HG03469 (cell line): ENCODE data around the gene DNAJB8.

Experiments used
- ATAC-seq: cut with Tn5 transposase; IDR thresholded peaks from one replicate; pipeline ENCODE4 v1.9.1; 2021; ENCODE audit warnings: mild to moderate bottlenecking, moderate library complexity, moderate number of reproducible peaks; ENCODE audit not compliant: unreplicated experiment

The DNAJB8 gene

GRCh38 chr3:128448491-128448890, 18.2 kb downstream of the DNAJB8 start:
- no peak for ATAC-seq

GRCh38 chr3:128447561-128448013, 19.1 kb downstream of the DNAJB8 start:
- ATAC-seq, result no peak

GRCh38 chr3:128446821-128447220, 19.9 kb downstream of the DNAJB8 start:
- ATAC-seq, result no peak

- no peak for ATAC-seq
Observed at GRCh38 chr3:128445357-128445756, 21.3 kb downstream of the DNAJB8 start.

- no peak for ATAC-seq
Observed at GRCh38 chr3:128443771-128444170, 22.9 kb downstream of the DNAJB8 start.

- no peak for ATAC-seq
Observed at GRCh38 chr3:128442949-128443348, 23.7 kb downstream of the DNAJB8 start.

- ATAC-seq, result no peak
Observed at GRCh38 chr3:128442070-128442469, 24.6 kb downstream of the DNAJB8 start.

GRCh38 chr3:128439226-128439625, 27.5 kb downstream of the DNAJB8 start:
- no peak for ATAC-seq

- ATAC-seq, result no peak
Observed at GRCh38 chr3:128438488-128439072, 28.1 kb downstream of the DNAJB8 start.

GRCh38 chr3:128436214-128436613, 30.5 kb downstream of the DNAJB8 start:
- ATAC-seq, result no peak

- no peak for ATAC-seq
Observed at GRCh38 chr3:128435561-128435960, 31.1 kb downstream of the DNAJB8 start.

GRCh38 chr3:128435058-128435457, 31.6 kb downstream of the DNAJB8 start:
- ATAC-seq, result no peak

GRCh38 chr3:128434524-128434923, 32.2 kb downstream of the DNAJB8 start:
- no peak for ATAC-seq

- ATAC-seq, result no peak
Observed at GRCh38 chr3:128433837-128434165, 32.9 kb downstream of the DNAJB8 start.

GRCh38 chr3:128432971-128433836, 33.5 kb downstream of the DNAJB8 start:
- no peak for ATAC-seq

- no peak for ATAC-seq
Observed at GRCh38 chr3:128432301-128432970, 34.3 kb downstream of the DNAJB8 start.

- ATAC-seq, result no peak
Observed at GRCh38 chr3:128431803-128432300, 34.8 kb downstream of the DNAJB8 start.

- ATAC-seq, result no peak
Observed at GRCh38 chr3:128430731-128431130, 36.0 kb downstream of the DNAJB8 start.

- no peak for ATAC-seq
Observed at GRCh38 chr3:128430301-128430700, 36.4 kb downstream of the DNAJB8 start.

GRCh38 chr3:128429751-128430150, 36.9 kb downstream of the DNAJB8 start:
- ATAC-seq, result no peak

GRCh38 chr3:128429275-128429674, 37.4 kb downstream of the DNAJB8 start:
- no peak for ATAC-seq
